Heart right ventricle (tissue), 16 donors: ENCODE results near the gene ABLIM2. TPM values are rescaled to one million over a fixed set of nuclear protein-coding genes. Genes with fewer than 3 reads are reported as not detected.

ENCODE experiments used
- ATAC-seq, 8 donors: fragments of 200-7000 bp; cut with Tn5 transposase; one replicate each; pipeline ENCODE4 v1.9.1; 2020; ENCODE audit warnings: mild to moderate bottlenecking in 8 of 8, moderate library complexity in 8 of 8, moderate number of reproducible peaks in 1 of 8
- DNase-seq, 2 donors: peaks; one replicate each; pipeline ENCODE4 v3.0.0-alpha.2; 2020
- H3K27ac ChIP-seq, 10 donors: fragments of 200-600 bp; sonication (generic) in 2 of 10; one replicate each; pipeline versions ENCODE4 v1.5.0 to v1.8.0; 2020 to 2022; ENCODE audit warnings: mild to moderate bottlenecking in 3 of 10
- H3K27me3 ChIP-seq, 7 donors: fragments of 200-600 bp; one replicate each; pipeline ENCODE4 v1.8.0; 2021 to 2022; ENCODE audit warnings: mild to moderate bottlenecking in 2 of 7
- H3K36me3 ChIP-seq, 9 donors: fragments of 200-600 bp; sonication (generic) in 1 of 9; one replicate each; pipeline versions ENCODE4 v1.5.0 to v1.8.0; 2020 to 2022; ENCODE audit warnings: mild to moderate bottlenecking in 2 of 9
- H3K4me1 ChIP-seq, 9 donors: fragments of 200-600 bp; sonication (generic) in 1 of 9; one replicate each; pipeline versions ENCODE4 v1.5.0 to v1.8.0; 2020 to 2022; ENCODE audit warnings: mild to moderate bottlenecking in 4 of 9
- H3K4me3 ChIP-seq, 10 donors: fragments of 200-600 bp; sonication (generic) in 2 of 10; one replicate each; pipeline versions ENCODE4 v1.5.0 to v1.8.0; 2020 to 2022; ENCODE audit warnings: mild to moderate bottlenecking in 7 of 10, moderate library complexity in 2 of 10
- H3K9me3 ChIP-seq, 11 donors: fragments of 200-600 bp in 10 of 11; sonication (generic) in 2 of 11; one replicate each; pipeline versions ENCODE4 v1.5.0 to v1.8.0; 2013 to 2022; ENCODE audit warnings: mild to moderate bottlenecking in 2 of 11, control low read depth in 1 of 11, moderate library complexity in 1 of 11
- WGBS, 2 donors: extraction: QIAGEN DNeasy Blood & Tissue Kit; methylation state at CpG; one replicate each; pipeline ENCODE4 v1.1.7; 2013; ENCODE audit warnings: inconsistent platforms in 1 of 2; 5-methylcytosine and 5-hydroxymethylcytosine counted together
- intact Hi-C, 10 donors: fragments of 100-400 bp; cut with DNase I; formaldehyde crosslinking; loops; one replicate each; pipeline versions ENCODE4 v1.11.1 to v1.14.2; 2022
- polyA plus RNA-seq, 2 donors: library from polyadenylated mRNA; stranded (reverse); fragments of 200-250 nt; gene quantifications; one replicate each; pipeline ENCODE4 v1.2.3, GENCODE V29; 2013
- total RNA-seq, 10 donors: library from RNA; stranded (reverse); fragmentation: NEBNext Ultra II Directional in 3 of 10; extraction: Animal tissue kit (Norgen Biotek cat#: 25700) in 3 of 10; gene quantifications; one replicate each; pipeline versions ENCODE4 v1.2.1 to v1.2.4, GENCODE V29; 2021 to 2023
- TF ChIP-seq, protein P1 (sequence below), 9 donors: fragments of 200-600 bp; sonication (generic) in 2 of 9; IDR thresholded peaks; one replicate each; pipeline versions ENCODE4 v1.5.0 to v1.8.0; 2021 to 2022; ENCODE audit warnings: antibody characterized with exemption in 9 of 9, mild to moderate bottlenecking in 5 of 9, moderate library complexity in 1 of 9
- donor health status: Arrhythmogenic right ventricular cardiomyopathy.
- donor health status: ischemic (EF 13 %, LVEDD 7.1; RV severe dilation, severe dysfunction).
- donor health status: healthy with polysubstance abuse.
- donor health status: DM: no; HTN: yes; CAD: no.
- donor health status: DM: no; HTN: no; CAD: no.
- donor health status: ischemic (EF 25% LVEDD 6.9; RV normal size, moderate dysfunction).
- donor health status: ischemic (EF 25% LVEDD 5.7; RV mildly dilated, moderate dysfunction).
- donor health status: healthy.
- donor health status: DM: yes; HTN: yes; CAD: no.
- donor health status: Ischemic cardiomyopathy.
- donor health status: ischemic (EF 35%, LVEDD 5.7; RV mildly dilated, moderate dysfunction).
- donor health status: nonischemic (EF 11% LVEDD 7.7; RV severe dilation, severe dysfunction).
- donor health status: DM: yes; HTN: yes; CAD: no.
- donor health status: PGD.
- donor health status: ischemic (EF 29% LVEDD 5.4; RV normal size, mild dysfunction).
- donor health status: nonischemic (EF 23%, LVEDD 6.1; RV moderate dilation, normal function).

Gene ABLIM2
- total and polyA plus RNA-seq, 12 donors = 7.2 to 27.8 (median 17.6) TPM

DNA sequence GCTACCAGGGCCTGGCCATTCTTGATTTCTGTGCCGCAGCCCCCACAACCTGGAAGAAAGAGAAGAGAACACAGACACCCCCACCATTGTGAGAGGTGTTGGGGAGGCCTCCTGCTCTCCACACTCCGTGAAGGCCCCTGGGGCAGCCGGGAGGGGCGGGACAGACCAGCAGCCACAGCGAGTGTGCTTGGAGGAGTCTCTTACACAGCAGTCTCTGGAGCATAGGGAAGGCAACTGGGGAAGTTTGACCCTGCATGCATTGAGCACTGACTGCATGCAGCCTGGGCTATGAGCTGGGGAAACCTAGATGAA lies 77.9 kb downstream of the ABLIM2 start:
- WGBS, 2 donors = 70 to 72% methylated on average over 5 of the region's 5 CpGs
- no peaks in the 10 kb centered on the region for H3K9me3 ChIP-seq
- DNase-seq = no peak
- H3K4me3 ChIP-seq = no peak overlapping the region
- H3K36me3 ChIP-seq = no peaks in the 10 kb centered on the region
- peaks cover 6 to 29% (median 18%) of the 10 kb centered on the region in 9 donors for H3K4me1 ChIP-seq
- no peak for ATAC-seq
- intact Hi-C loops = no loop called here
- peaks cover 0 to 5% (median 0%) of the 10 kb centered on the region in 7 donors for H3K27me3 ChIP-seq
- TF ChIP-seq, protein P1, sequence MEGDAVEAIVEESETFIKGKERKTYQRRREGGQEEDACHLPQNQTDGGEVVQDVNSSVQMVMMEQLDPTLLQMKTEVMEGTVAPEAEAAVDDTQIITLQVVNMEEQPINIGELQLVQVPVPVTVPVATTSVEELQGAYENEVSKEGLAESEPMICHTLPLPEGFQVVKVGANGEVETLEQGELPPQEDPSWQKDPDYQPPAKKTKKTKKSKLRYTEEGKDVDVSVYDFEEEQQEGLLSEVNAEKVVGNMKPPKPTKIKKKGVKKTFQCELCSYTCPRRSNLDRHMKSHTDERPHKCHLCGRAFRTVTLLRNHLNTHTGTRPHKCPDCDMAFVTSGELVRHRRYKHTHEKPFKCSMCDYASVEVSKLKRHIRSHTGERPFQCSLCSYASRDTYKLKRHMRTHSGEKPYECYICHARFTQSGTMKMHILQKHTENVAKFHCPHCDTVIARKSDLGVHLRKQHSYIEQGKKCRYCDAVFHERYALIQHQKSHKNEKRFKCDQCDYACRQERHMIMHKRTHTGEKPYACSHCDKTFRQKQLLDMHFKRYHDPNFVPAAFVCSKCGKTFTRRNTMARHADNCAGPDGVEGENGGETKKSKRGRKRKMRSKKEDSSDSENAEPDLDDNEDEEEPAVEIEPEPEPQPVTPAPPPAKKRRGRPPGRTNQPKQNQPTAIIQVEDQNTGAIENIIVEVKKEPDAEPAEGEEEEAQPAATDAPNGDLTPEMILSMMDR (IDR thresholded peaks at IDR 0.05) = no peak
- peak overlapping the region in 3 of 10 donors; percentile 9 to 26 (median 14) for H3K27ac ChIP-seq

DNA sequence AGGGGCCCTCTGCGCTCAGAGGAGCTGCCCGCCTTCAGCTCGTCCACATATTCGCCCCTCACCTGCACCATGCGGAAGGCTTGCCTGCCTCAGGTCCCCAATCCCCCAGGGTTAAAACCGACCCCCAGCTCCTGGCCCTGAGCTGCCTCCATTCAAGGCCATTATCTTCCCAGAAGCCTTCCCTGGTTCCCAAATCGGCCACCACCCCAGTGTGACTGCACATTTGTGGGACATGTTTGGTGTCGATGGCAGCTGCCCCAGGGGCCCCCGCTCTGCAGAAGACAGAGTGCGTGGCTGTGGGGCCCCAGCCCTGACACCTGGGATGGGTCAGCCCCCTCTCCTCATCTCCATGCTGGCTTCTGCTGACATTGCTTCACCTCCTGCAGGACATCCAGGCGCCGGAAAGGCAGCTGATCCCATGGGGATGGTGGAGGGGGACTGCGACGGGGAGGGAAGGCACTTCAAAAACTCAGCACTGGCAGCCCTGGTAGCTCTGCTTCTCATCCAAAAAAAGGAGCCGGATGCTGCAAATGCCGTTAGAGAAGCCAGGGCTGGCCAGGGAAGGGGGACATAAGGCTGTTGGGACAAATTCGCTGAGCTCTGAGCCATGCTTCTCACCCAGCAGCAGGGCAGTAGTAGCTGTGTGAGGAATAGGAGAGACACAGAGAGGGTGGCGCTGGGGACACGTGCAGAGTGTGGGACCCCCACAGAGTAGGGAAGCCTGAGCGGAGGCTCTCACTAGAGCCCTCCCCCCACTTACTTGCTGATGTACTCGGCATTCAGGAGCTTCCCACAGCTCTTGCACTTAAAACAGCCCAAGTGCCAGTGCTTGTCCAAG lies 78.5 kb downstream of the ABLIM2 start:
- DNase-seq (peak in 1 of 2 donors; percentile 26), ATAC-seq (peak; percentile 13 to 74 (median 54))
- intact Hi-C loops = no loop called here
- TF ChIP-seq, protein P1 (IDR thresholded peaks at IDR 0.05) = no peak
- H3K27ac ChIP-seq = peak overlapping the region in 5 of 10 donors; percentile 9 to 35 (median 25)
- no peaks in the 10 kb centered on the region for H3K36me3 ChIP-seq
- no peaks in the 10 kb centered on the region for H3K9me3 ChIP-seq
- H3K4me1 ChIP-seq = peaks cover 6 to 29% (median 18%) of the 10 kb centered on the region in 9 donors
- 41 to 50% methylated on average over 21 of the region's 21 CpGs for WGBS, 2 donors
- H3K27me3 ChIP-seq = peaks cover 0 to 5% (median 0%) of the 10 kb centered on the region in 7 donors
- no peak overlapping the region for H3K4me3 ChIP-seq

DNA sequence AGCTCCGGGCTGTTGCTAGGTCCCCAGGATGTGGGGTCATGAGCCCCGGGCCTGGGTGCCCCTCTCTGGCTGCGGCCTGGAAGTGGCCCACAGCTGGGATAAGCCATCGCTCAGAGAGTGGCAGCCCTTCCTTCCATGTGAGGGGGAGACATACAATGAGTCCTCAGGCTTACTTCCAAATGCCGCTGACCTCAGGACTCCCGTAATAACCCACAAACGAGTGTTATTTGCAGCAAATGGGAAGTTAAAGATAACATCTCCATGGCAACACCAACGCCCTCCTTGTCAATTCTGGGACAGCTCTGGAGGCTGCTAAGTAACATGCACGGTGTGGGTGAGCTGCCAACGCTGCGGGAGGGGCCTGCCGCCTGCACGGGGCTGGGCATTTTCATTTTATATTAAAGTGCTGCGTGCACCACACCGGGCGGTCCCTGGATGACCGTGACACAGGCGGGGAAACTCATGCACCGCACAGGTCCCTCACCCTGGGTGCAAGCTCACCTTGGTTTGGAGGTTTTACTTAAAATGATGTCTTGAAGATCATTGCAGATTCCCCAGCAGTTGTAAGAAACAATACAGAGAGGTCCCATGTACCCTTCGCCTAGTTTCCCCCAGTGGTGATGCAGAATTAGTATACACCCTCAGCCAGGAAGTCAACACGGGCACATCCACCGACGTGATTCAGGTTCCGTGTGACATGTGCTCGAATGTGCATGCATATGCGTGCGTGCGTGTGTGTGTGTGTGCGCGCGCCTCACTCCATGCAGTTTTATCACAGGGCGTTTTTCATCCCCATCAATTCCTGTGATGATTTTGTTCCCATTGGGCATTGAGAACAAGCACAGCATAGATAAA lies 79.4 kb downstream of the ABLIM2 start:
- Histone ChIP-seq H3K27ac (no peak overlapping the region), H3K9me3 (no peaks in the 10 kb centered on the region), H3K36me3 (no peaks in the 10 kb centered on the region), H3K4me3 (no peak overlapping the region), H3K4me1 (peaks cover 6 to 29% (median 18%) of the 10 kb centered on the region in 9 donors), H3K27me3 (peaks cover 0 to 5% (median 0%) of the 10 kb centered on the region in 7 donors)
- WGBS, 2 donors = 46 to 52% methylated on average over 32 of the region's 32 CpGs
- ATAC-seq = peak; percentile 25 to 77 (median 58)
- no peak for DNase-seq
- TF ChIP-seq, protein P1 (IDR thresholded peaks at IDR 0.05) = no peak
- intact Hi-C loops = no loop called here

DNA sequence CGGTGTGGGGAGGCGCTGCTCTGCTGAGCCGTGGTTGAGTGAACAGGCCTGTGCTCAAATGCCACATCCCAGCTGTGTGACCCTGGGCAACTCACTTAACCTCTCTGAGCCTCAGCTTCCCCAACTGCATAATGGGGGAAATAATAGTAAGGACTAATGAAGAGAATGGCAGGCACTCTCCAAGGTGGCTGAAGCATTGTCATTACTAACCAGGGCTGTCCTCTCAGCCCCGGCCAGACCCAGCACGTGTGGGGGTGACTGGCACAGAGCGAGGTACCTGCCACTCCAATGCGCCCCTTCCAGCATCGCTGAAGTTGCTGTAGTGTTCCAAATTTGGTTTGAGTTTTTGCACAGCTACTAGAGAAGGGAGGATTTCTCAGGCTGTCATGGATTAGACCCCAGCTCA lies 80.0 kb downstream of the ABLIM2 start:
- WGBS, 2 donors = 84 to 91% methylated on average over 8 of the region's 8 CpGs
- Histone ChIP-seq H3K27ac (no peak overlapping the region), H3K4me1 (peaks cover 6 to 29% (median 18%) of the 10 kb centered on the region in 9 donors), H3K27me3 (peaks cover 0 to 5% (median 0%) of the 10 kb centered on the region in 7 donors), H3K36me3 (no peaks in the 10 kb centered on the region), H3K4me3 (no peak overlapping the region), H3K9me3 (no peaks in the 10 kb centered on the region)
- TF ChIP-seq, protein P1 (IDR thresholded peaks at IDR 0.05) = no peak
- intact Hi-C loops = no loop called here
- DNase-seq = no peak
- ATAC-seq = no peak
